Kidney (tissue), 14 donors: Measurements from ENCODE around the gene NF2. TPM values are rescaled to one million over a fixed set of nuclear protein-coding genes. Genes with fewer than 3 reads are reported as not detected.
A peak's percentile ranks its signal among the peaks of the same experiment; 100 is the strongest.
"Not testable (repeated sequence)": the region's sequence is repeated elsewhere in the genome, so short reads cannot be mapped to it uniquely, and the experiment has no call there.

Experiments
- DNase-seq, 5 donors: peaks; one replicate each; pipeline ENCODE4 v3.0.0-alpha.2; 2013 to 2020
- FAIRE-seq: peaks from 2 replicates; lab custom pipeline; 2012; peaks lifted over from hg19 to GRCh38; lab: Jason Lieb, UNC
- H3K27ac ChIP-seq, 2 donors: one replicate each; pipeline ENCODE4 v1.7.0; 2013; ENCODE audit warnings: low read depth in 2 of 2, low read length in 2 of 2, inconsistent platforms in 1 of 2
- H3K27me3 ChIP-seq: one replicate; pipeline ENCODE4 v1.7.1; 2013; ENCODE audit warnings: low read length, inconsistent platforms; ENCODE audit not compliant: control insufficient read depth, insufficient read depth
- H3K36me3 ChIP-seq, 3 donors: one replicate each; pipeline versions ENCODE4 v1.7.0 to v1.7.1; 2013; ENCODE audit warnings: low read length in 3 of 3, control low read depth in 1 of 3, inconsistent platforms in 1 of 3; ENCODE audit not compliant: insufficient read depth in 3 of 3, control insufficient read depth in 2 of 3
- H3K4me1 ChIP-seq, 3 donors: one replicate each; pipeline versions ENCODE4 v1.7.0 to v1.7.1; 2013; ENCODE audit warnings: low read length in 3 of 3, inconsistent platforms in 1 of 3, low read depth in 1 of 3; ENCODE audit not compliant: control insufficient read depth in 2 of 3, insufficient read depth in 2 of 3
- H3K4me3 ChIP-seq, 3 donors: one replicate each; pipeline versions ENCODE4 v1.7.0 to v1.8.1; 2013; ENCODE audit warnings: low read length in 3 of 3, control low read depth in 1 of 3, inconsistent platforms in 1 of 3
- H3K9ac ChIP-seq, 3 donors: one replicate each; pipeline versions ENCODE4 v1.7.0 to v1.7.1; 2013; ENCODE audit warnings: low read length in 3 of 3, control low read depth in 1 of 3, inconsistent platforms in 1 of 3
- H3K9me3 ChIP-seq, 3 donors: one replicate each; pipeline versions ENCODE4 v1.7.0 to v1.7.1; 2013; ENCODE audit warnings: low read length in 3 of 3, control low read depth in 1 of 3, inconsistent platforms in 1 of 3; ENCODE audit not compliant: control insufficient read depth in 2 of 3, insufficient read depth in 1 of 3
- CTCF ChIP-seq: IDR thresholded peaks from 3 replicates; pipeline ENCODE4 v1.5.1; 2012; ENCODE audit warnings: mild to moderate bottlenecking, moderate library complexity, borderline replicate concordance; ENCODE audit not compliant: insufficient read depth; ENCODE audit errors: extremely low read depth
- intact Hi-C: fragments of 100-400 bp; cut with DNase I; formaldehyde crosslinking; loops from one replicate; pipeline ENCODE4 v1.11.1; 2022
- polyA plus RNA-seq: library from polyadenylated mRNA; stranded (reverse); fragments of 350-450 nt; fragmentation: Illumina TruSeq; extraction: RNeasy Lipid Tissue Mini Kit (QIAGEN cat#74804); gene quantifications from one replicate; pipeline ENCODE4 v1.2.3, GENCODE V29; 2014; ENCODE audit warnings: low read depth, low replicate concordance; ENCODE audit not compliant: insufficient read depth
- total RNA-seq: library from RNA; stranded (reverse); fragmentation: NEBNext Ultra II Directional; extraction: Animal tissue kit (Norgen Biotek cat#: 25700); gene quantifications from one replicate; pipeline ENCODE4 v1.2.1, GENCODE V29; 2021
- donor health status: control.
- donor health status: control.
- donor health status: control.
- donor health status: control.
- donor health status: control.
- donor health status: DM: yes; HTN: yes; CAD: no.
- donor health status: Normal renal cell carcinoma (clear cell type).

NF2 gene
- total and polyA plus RNA-seq, 2 donors from 2014 or later: 15.4 to 60.6 TPM

- Histone ChIP-seq H3K36me3 (peaks cover 10 to 49% (median 38%) of the 10 kb centered on the region in 3 donors), H3K9ac (no peak overlapping the region), H3K4me1 (peaks cover 0 to under 1% (median 0%) of the 10 kb centered on the region in 3 donors), H3K27ac (no peak overlapping the region), H3K9me3 (no peaks in the 10 kb centered on the region), H3K27me3 (no peaks in the 10 kb centered on the region), H3K4me3 (no peak overlapping the region)
- DNase-seq (no peak), FAIRE-seq (no peak)
- TF ChIP-seq CTCF: no peak
- intact Hi-C loops: no loop called here
Observed at GRCh38 chr22:29559853-29560252, 43.6 kb upstream of the NF2 start.

GRCh38 chr22:29563652-29564460, 39.6 kb upstream of the NF2 start:
- no peak for FAIRE-seq
- H3K27me3 ChIP-seq: no peaks in the 10 kb centered on the region

GRCh38 chr22:29566513-29566912, 36.9 kb upstream of the NF2 start:
- H3K36me3 ChIP-seq: peaks cover 11 to 24% (median 13%) of the 10 kb centered on the region in 3 donors
- intact Hi-C loops, DNase-seq, FAIRE-seq, H3K9ac ChIP-seq, H3K27ac ChIP-seq, H3K9me3 ChIP-seq, H3K27me3 ChIP-seq, H3K4me1 ChIP-seq, H3K4me3 ChIP-seq: not testable (repeated sequence)

More at GRCh38 chr22:29563652-29564460, 39.6 kb upstream of the NF2 start:
- H3K9me3 ChIP-seq: no peaks in the 10 kb centered on the region
- intact Hi-C loops: no loop called here
- H3K4me1 ChIP-seq: no peaks in the 10 kb centered on the region
- no peak overlapping the region for H3K4me3 ChIP-seq
- H3K27ac ChIP-seq: peak overlapping the region; percentile 51 to 62
- DNase-seq: no peak
- no peak overlapping the region for H3K9ac ChIP-seq
- no peak for TF ChIP-seq CTCF
- H3K36me3 ChIP-seq: peaks cover 11 to 36% (median 28%) of the 10 kb centered on the region in 3 donors

GRCh38 chr22:29567338-29567737, 36.1 kb upstream of the NF2 start:
- Histone ChIP-seq H3K4me1 (no peaks in the 10 kb centered on the region), H3K36me3 (peaks cover 7 to 18% (median 8%) of the 10 kb centered on the region in 3 donors), H3K27ac (no peak overlapping the region), H3K9me3 (no peaks in the 10 kb centered on the region), H3K9ac (no peak overlapping the region), H3K27me3 (no peaks in the 10 kb centered on the region), H3K4me3 (no peak overlapping the region)
- TF ChIP-seq CTCF: no peak
- no peak for FAIRE-seq
- intact Hi-C loops: no loop called here
- no peak for DNase-seq
